ENCODE results near the gene PLRG1.
A peak's percentile ranks its signal among the peaks of the same experiment; 100 is the strongest.
"Not testable (repeated sequence)": the region's sequence is repeated elsewhere in the genome, so short reads cannot be mapped to it uniquely, and the experiment has no call there.

PLRG1 gene

GRCh38 chr4:154549894-154550790 lies at the start of gene PLRG1:
Gene PLRG1, minus strand, starts transcription at chr4:154550400. Its CDS starts 92 bp downstream, at chr4:154550308.
- peak; percentile 92 for DNase-seq (ENCODE audit: low read depth)

DNA sequence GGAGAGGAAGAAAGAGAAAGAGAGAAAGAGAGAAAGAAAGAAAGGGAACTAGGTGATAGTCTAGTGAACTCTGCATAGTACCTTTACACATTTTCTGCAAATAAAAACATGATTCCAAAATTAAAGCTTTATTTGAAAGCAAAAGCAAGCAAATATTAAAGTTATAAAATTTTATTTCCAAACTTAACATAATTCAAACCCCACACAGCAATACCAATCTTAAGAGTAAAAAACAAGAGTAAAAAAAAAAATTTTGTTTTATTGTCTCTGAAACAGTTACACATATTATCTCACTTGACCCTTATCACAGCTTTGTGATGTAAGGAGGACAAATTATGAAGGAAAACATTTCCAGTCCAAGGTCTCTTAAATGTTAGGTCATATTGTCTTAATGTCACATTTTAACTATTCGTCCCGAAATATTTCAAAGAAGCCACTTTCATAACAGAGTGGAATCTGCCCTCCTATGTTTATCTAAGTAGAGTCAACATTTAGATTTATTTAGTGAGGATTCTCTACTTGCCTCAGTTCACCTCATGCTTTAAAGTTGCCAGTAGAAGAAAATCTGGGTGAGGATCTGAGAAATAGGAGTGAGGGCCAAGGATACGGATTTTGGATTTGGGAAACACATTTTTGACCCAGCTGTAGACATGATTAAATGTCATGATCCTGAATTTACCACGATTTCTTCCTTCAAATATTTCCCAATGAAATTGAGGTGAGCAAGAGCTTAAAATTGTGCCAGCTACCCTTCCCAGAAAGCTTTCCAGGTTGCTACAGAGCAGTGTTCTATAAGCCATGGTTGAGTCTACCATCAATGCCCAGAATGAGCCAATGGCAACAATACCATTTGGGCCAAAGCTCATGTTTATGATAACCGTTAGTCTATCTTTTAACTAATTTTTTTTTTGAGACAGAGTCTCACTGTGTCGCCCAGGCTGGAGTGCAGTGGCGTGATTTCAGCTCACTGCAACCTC lies 47.9 kb upstream of the PLRG1 start:
- DNase-seq (ENCODE audit: low read depth) = no peak

- DNase-seq (ENCODE audit: low read depth) = not testable (repeated sequence)
These were observed 47.1 kb upstream of the PLRG1 start for GRCh38 chr4:154597281-154597680.

DNA sequence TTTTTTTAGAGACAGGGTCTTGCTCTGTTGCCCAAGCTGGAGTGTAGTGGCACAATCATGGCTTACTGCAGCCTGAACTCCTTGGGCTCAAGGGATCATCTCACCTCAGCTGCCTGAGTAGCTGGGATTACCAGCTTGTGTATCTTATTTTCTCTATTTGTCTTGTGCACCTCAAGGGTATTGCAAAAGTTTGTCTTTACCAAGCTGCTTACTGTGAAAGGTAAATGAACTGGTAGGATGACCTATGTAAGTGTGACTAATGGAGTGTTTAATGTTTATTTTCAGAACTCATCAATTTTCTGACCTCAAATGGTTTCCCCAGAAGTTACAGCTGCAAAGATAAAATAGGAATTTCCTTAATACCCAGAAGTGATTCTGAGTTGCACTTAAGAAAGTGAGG lies 45.6 kb upstream of the PLRG1 start:
- no peak for DNase-seq (ENCODE audit: low read depth)

GRCh38 chr4:154594343-154594742 lies 44.1 kb upstream of the PLRG1 start:
- DNase-seq (ENCODE audit: low read depth) = not testable (repeated sequence)

GRCh38 chr4:154593868-154594267 lies 43.7 kb upstream of the PLRG1 start:
- DNase-seq (ENCODE audit: low read depth) = no peak

DNA sequence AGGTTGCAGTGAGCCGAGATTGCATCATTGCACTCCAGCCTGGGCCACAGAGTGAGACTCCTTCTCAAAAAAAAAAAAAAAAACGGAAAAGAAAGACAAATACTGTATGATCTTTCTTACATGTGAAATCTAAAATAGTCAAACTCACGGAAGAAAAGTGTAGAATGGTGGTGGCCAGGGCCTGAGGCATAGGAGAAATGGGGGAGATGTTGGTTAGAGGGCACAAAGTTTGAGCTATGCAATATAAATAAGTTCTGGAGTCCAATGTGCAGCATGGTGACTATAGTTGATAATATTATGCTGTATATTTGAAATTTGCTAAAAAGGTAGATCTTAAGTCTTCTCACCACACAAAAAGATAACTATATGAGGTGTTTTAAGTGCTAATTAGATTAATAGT lies 41.7 kb upstream of the PLRG1 start:
- DNase-seq (ENCODE audit: low read depth) = no peak

DNA sequence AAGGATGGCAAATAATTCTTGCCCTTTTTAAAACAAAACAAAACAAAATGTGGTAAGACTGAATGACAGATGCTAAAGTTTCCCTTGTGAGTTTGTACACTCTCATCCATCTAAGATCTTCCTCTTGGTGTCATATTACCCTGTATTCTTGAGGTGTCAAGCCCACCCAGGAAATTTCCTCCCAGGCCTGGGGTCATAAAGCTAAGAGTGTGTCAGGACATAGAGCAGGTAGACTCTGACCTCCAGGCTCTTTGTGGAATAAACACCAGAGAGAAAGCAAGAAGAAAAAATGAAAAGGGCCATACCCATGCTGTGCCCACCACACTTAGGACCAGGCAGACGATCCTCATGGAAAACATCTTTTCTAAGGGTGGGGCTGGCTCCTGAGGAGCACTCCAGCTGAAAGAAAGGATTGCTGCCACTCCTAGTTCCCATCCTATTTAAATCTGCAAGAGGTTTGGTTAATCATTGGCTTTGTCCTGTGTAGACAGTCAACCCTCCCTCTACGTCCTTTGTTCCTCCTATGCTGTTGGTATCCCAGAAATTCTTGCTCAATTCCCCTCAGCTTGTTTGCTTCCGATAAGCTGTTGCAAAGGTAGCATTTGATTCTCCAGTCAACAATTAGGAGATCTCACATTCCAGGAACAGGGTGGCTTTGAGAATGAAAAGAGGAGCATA lies 40.3 kb upstream of the PLRG1 start, which contains the start of gene FGA:
FGA (minus strand) TSS at position 414 of the 678 bp plus-strand sequence; CDS start at position 359, 55 bp downstream.
- DNase-seq (ENCODE audit: low read depth) = no peak

GRCh38 chr4:154589296-154590197 lies 39.3 kb upstream of the PLRG1 start:
- no peak for DNase-seq (ENCODE audit: low read depth)

DNA sequence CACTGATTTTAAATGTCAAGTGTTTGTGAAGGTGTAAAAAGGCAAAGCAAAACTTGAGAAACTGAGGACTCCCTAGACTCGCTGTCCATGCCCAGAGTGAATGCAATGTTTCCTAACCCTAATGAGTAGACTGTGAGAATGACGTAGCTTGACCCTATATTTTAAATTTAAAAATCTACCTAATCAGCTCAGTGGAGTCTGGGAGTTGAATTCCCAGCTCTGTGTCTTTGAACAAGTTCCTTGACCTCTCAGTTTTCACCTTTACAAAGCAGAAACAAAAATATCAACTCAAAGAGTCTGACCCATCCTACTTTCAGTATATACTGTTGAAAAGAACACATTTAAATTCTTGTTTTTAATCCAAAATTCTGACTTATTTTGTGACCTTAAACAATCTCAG lies 38.0 kb upstream of the PLRG1 start:
- DNase-seq (ENCODE audit: low read depth) = no peak

DNA sequence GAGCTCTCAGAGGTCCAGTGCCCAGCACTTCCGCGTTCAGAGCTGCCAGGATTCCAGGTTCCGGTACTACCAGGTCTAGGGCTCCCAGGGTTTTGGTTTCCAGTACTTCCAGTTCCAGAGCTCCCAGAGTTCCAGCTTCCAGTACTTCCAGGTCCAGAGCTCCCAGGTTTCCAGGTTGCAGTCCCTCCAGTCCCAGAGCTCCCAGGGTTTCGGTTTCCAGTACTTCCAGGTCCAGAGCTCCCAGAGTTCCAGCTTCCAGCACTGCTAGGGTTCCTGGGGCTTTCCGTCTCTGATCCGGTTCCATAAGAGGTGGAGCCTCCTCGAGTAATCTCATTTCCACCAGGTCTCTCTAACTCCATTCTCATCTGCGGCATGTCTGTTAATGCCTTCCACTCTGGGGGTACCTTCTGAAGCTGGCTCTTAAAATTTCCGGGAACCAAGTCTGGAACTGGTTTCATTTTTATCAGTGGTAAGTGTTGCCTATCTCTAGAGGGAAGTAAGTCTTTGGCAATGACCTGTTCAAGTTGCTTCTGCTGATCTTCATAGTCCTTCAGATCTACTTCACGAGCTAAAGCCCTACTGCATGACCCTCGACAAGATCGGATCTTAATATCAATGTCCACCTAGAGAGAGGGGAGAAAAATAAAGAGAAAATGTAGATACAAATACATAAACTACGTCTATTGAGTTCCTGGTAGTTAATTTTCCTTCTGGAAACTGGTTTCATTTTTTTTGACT lies 36.3 kb upstream of the PLRG1 start:
- no peak for DNase-seq (ENCODE audit: low read depth)

DNA sequence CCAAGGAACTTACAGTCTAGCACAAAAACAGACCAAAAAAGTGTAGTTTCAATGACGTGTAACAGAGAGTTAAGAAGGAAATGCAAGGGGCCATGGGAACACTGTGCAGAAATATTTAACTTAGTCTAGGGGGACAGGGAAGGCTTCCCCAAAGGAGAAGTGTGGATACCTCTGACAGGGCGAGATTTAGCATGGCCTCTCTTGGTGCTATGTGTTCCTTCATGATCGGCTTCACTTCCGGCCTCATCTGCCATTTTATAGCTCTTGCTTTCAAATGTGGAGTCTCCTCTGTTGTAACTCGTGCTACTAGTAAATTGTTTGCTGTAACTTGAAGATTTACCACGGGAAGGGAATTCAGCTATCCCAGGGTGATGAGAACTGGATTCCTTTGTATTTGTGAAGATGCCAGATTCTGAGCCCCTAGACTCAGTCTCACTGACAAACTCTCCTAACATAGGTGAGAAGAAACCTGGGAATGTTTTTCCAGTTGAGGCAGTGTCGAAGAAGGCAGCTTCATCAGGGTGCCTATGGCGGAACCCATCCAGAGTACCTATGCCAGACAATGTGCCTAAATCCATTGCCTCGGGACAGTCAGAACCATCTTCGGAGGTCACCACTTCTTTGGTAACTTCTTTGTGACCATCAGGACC lies 35.3 kb upstream of the PLRG1 start:
- no peak for DNase-seq (ENCODE audit: low read depth)

- no peak for DNase-seq (ENCODE audit: low read depth)
These were observed 34.1 kb upstream of the PLRG1 start for GRCh38 chr4:154584259-154584658.

GRCh38 chr4:154583677-154584076 lies 33.5 kb upstream of the PLRG1 start:
- no peak for DNase-seq (ENCODE audit: low read depth)

DNA sequence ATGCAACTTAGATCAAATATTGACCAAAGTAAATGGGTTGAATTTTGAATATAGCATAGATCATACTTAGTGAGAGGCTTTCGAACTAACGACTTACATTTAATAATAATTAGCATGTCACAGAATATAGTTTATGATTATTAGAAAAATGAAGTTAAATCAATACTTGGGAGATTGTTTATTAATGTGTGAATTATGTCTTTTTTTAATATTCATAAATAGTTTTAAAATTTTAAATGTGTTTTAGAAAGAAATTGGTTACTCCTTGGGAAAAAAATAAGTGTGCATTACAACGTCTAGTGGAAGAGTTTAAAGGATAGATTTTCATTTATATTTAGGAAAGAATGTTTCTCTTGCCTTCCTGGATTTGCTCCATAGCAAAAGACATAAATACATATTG lies 33.0 kb upstream of the PLRG1 start:
- DNase-seq (ENCODE audit: low read depth) = no peak

DNA sequence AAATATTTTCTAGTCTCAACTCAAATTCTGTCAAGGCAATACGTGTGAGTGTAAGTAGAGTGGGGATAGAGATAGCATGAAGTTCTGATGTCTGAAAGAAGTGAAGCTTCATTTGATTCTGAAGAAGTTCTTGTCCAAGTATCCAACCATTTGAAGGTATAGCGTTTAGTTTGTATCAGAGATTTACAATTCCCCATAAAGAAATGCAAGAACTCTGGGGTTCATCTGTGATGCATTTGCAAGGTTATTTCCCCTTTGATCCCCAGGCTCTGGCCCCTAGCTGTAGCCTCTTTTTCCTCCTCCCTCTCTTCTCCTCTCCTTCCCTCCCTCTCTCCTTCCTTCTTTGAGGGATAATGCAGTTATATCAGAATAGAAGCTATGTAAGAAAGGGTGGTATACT lies 32.5 kb upstream of the PLRG1 start:
- no peak for DNase-seq (ENCODE audit: low read depth)

- no peak for DNase-seq (ENCODE audit: low read depth)
These were observed 29.7 kb upstream of the PLRG1 start for GRCh38 chr4:154579927-154580326.

DNA sequence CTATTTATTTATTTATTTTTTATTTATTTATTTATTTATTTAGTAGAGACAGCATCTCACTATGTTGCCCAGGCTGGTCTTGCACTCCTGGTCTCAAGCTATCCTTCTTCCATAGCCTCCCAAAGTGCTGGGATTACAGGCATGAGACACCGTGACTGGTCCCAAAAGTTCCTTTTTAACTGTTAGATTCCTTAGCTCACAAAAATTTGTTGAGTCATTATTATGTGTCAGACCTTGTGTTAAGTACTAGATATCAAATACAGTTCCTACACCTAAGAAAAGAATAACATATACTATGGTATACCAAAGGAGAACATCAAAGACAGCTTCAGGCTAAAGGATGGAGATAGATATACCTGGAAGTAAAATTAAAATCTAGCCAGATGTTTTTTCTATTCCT lies 28.7 kb upstream of the PLRG1 start:
- no peak for DNase-seq (ENCODE audit: low read depth)

- DNase-seq (ENCODE audit: low read depth) = no peak
These were observed 27.1 kb upstream of the PLRG1 start for GRCh38 chr4:154577324-154577723.

- DNase-seq (ENCODE audit: low read depth) = no peak
These were observed 24.1 kb upstream of the PLRG1 start for GRCh38 chr4:154574311-154574710.

All from HS-27A (cell line).